ENCODE data around the gene ZCCHC14.

DNA sequence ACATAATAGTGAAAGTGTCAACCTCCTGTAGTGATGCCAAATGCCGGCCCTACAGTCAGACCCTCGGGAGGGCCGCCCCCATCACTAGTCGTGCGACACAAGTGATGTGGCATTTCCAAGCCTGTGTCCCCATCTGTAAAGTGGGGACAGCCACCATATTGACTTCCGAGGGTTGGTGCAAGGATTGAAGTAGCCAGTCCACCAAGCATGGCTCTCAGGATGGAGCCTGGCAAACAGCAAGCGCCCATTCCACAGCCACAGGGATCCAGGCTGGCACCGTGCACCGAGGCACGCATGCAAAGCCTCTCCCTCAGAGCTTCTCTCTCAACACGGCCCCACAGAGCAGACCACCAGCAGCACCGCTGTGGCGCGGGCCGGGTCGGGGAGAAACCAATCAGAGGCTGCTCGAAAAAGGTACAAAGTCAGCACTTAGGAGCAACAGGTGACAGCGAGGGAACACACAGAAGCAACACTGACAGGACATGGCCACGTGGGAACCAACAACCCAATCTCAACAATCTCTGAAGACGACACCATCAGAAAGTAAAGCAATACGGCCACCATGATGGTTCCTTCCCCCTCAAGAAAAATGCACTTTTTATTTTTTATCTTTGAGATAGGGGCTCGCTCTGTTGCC, 20.6 kb downstream of the ZCCHC14 start:
- TF ChIP-seq EP300 (IDR thresholded peaks at IDR 0.05; ENCODE audit: low read depth) = no peak
- TF ChIP-seq POLR2AphosphoS5 (IDR thresholded peaks at IDR 0.05) = no peak

Data from transverse colon (tissue), 3 donors.